OCI-LY1 (cell line): Measurements from ENCODE around the gene ZNF75A.

ENCODE experiments used
- EZH2 ChIP-seq: fragments of 200-600 bp; sonication (generic), shearing (Covaris generic); IDR thresholded peaks from 2 replicates; pipeline ENCODE4 v1.8.0; 2017; ENCODE audit warnings: borderline replicate concordance, mixed run types, mild to moderate bottlenecking, antibody characterized with exemption, low read length, moderate library complexity, mixed read lengths
- TF ChIP-seq, protein P1 (sequence below): fragments of 200-600 bp; sonication (generic), shearing (Covaris generic); IDR thresholded peaks from 2 replicates; pipeline ENCODE4 v1.5.1; 2017; ENCODE audit warnings: mild to moderate bottlenecking, antibody characterized with exemption, low read length, moderate library complexity, mixed read lengths

DNA sequence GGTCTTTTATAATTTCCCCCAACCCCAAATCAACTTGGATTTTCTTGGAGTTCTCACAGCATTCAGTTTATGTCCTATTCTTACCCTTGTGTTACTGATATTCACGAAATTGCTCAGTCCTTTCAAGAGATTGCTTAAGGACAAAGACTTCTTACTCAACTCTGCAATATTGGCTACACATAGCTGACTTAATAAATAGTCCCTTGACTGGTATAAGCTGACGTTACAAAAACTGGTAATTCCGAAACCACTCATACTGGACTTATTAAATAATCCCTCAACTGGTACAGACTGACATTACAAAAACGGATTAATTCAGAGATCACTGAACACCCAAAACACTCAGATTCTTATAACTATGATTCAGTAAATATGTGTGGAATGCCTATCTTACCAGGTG, 927 bp upstream of the ZNF75A start:
- TF ChIP-seq, protein P1, sequence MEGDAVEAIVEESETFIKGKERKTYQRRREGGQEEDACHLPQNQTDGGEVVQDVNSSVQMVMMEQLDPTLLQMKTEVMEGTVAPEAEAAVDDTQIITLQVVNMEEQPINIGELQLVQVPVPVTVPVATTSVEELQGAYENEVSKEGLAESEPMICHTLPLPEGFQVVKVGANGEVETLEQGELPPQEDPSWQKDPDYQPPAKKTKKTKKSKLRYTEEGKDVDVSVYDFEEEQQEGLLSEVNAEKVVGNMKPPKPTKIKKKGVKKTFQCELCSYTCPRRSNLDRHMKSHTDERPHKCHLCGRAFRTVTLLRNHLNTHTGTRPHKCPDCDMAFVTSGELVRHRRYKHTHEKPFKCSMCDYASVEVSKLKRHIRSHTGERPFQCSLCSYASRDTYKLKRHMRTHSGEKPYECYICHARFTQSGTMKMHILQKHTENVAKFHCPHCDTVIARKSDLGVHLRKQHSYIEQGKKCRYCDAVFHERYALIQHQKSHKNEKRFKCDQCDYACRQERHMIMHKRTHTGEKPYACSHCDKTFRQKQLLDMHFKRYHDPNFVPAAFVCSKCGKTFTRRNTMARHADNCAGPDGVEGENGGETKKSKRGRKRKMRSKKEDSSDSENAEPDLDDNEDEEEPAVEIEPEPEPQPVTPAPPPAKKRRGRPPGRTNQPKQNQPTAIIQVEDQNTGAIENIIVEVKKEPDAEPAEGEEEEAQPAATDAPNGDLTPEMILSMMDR, result no peak
- no peak for TF ChIP-seq EZH2
